Gastrocnemius medialis (tissue), 4 donors: Measurements from ENCODE around the gene EN1.

Source experiments
- POLR2A ChIP-seq, 2 donors: fragments of 450-650 bp; IDR thresholded peaks; one replicate each; pipeline ENCODE4 v1.6.1; 2017; ENCODE audit warnings: antibody characterized with exemption in 2 of 2, mild to moderate bottlenecking in 2 of 2, moderate library complexity in 2 of 2
- TF ChIP-seq, protein P1 (sequence below), 5 experiments: fragments of 450-650 bp in 3 of 5; fragments of 200-600 bp in 2 of 5; sonication (generic) in 2 of 5; IDR thresholded peaks in 4 of 5; conservative IDR thresholded peaks in 1 of 5; 1 replicate in 4 of 5; 2 replicates in 1 of 5; pipeline ENCODE4 v1.5.1; 2016 to 2019; ENCODE audit warnings: antibody characterized with exemption in 5 of 5, mild to moderate bottlenecking in 3 of 5, moderate library complexity in 3 of 5

GRCh38 chr2:118850168-118850900 is 2.9 kb upstream of the EN1 start:
- TF ChIP-seq, protein P1, sequence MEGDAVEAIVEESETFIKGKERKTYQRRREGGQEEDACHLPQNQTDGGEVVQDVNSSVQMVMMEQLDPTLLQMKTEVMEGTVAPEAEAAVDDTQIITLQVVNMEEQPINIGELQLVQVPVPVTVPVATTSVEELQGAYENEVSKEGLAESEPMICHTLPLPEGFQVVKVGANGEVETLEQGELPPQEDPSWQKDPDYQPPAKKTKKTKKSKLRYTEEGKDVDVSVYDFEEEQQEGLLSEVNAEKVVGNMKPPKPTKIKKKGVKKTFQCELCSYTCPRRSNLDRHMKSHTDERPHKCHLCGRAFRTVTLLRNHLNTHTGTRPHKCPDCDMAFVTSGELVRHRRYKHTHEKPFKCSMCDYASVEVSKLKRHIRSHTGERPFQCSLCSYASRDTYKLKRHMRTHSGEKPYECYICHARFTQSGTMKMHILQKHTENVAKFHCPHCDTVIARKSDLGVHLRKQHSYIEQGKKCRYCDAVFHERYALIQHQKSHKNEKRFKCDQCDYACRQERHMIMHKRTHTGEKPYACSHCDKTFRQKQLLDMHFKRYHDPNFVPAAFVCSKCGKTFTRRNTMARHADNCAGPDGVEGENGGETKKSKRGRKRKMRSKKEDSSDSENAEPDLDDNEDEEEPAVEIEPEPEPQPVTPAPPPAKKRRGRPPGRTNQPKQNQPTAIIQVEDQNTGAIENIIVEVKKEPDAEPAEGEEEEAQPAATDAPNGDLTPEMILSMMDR (IDR thresholded peaks at IDR 0.05 in 4 of 5, conservative IDR thresholded peaks at IDR 0.05 in 1 of 5): no peak
- TF ChIP-seq POLR2A (IDR thresholded peaks at IDR 0.05): no peak
